ENCODE measurements around the gene F11R.
A peak's percentile ranks its signal among the peaks of the same experiment; 100 is the strongest.
"Not testable (repeated sequence)": the region's sequence is repeated elsewhere in the genome, so short reads cannot be mapped to it uniquely, and the experiment has no call there.

F11R gene

GRCh38 chr1:161020509-161021164 lies at the start of gene F11R:
TSS of gene F11R (minus strand) at chr1:161021152. CDS start at chr1:161021073, 79 bp downstream.
- no peak for DNase-seq (ENCODE audit: low read depth)

GRCh38 chr1:161069731-161070270 lies 48.8 kb upstream of the F11R start, which contains the start of gene ARHGAP30:
TSS of gene ARHGAP30 (minus strand) at chr1:161069891. CDS start at chr1:161069624, 267 bp downstream.
- DNase-seq (ENCODE audit: low read depth) = peak; percentile 79

- DNase-seq (ENCODE audit: low read depth) = no peak
These were observed 48.3 kb upstream of the F11R start for GRCh38 chr1:161069241-161069640.

- peak; percentile 82 for DNase-seq (ENCODE audit: low read depth)
These were observed 47.6 kb upstream of the F11R start for GRCh38 chr1:161068306-161069234.

- DNase-seq (ENCODE audit: low read depth) = no peak
These were observed 45.7 kb upstream of the F11R start for GRCh38 chr1:161066694-161067093.

GRCh38 chr1:161065681-161066080 lies 44.7 kb upstream of the F11R start:
- not testable (repeated sequence) for DNase-seq (ENCODE audit: low read depth)

- not testable (repeated sequence) for DNase-seq (ENCODE audit: low read depth)
These were observed 43.0 kb upstream of the F11R start for GRCh38 chr1:161063936-161064335.

GRCh38 chr1:161061419-161061818 lies 40.5 kb upstream of the F11R start:
- DNase-seq (ENCODE audit: low read depth) = no peak

- no peak for DNase-seq (ENCODE audit: low read depth)
These were observed 38.3 kb upstream of the F11R start for GRCh38 chr1:161059293-161059692.

- no peak for DNase-seq (ENCODE audit: low read depth)
These were observed 33.9 kb upstream of the F11R start for GRCh38 chr1:161054805-161055204.

GRCh38 chr1:161054232-161054631 lies 33.3 kb upstream of the F11R start:
- DNase-seq (ENCODE audit: low read depth) = no peak

- DNase-seq (ENCODE audit: low read depth) = no peak
These were observed 31.9 kb upstream of the F11R start for GRCh38 chr1:161052899-161053298.

- no peak for DNase-seq (ENCODE audit: low read depth)
These were observed 30.3 kb upstream of the F11R start for GRCh38 chr1:161051219-161051618.

GRCh38 chr1:161048949-161049722 lies 28.2 kb upstream of the F11R start:
- no peak for DNase-seq (ENCODE audit: low read depth)

GRCh38 chr1:161047436-161048420 lies 26.8 kb upstream of the F11R start:
- no peak for DNase-seq (ENCODE audit: low read depth)

- no peak for DNase-seq (ENCODE audit: low read depth)
These were observed 25.8 kb upstream of the F11R start for GRCh38 chr1:161046605-161047228.

GRCh38 chr1:161045736-161046604 lies 25.0 kb upstream of the F11R start, which contains the start of gene USF1:
TSS of gene USF1 (minus strand) at chr1:161045977. CDS start at chr1:161043275, 2,702 bp downstream.
- peak; percentile 84 for DNase-seq (ENCODE audit: low read depth)

GRCh38 chr1:161044908-161045735 lies 24.2 kb upstream of the F11R start:
- DNase-seq (ENCODE audit: low read depth) = peak; percentile 43
